DMS 273 treated with DMSO at 0.1 percent for 48 hours (cell line): ENCODE results near the gene ABCC11.
"Not testable (repeated sequence)": the region's sequence is repeated elsewhere in the genome, so short reads cannot be mapped to it uniquely, and the experiment has no call there.

ENCODE experiments used
- DNase-seq: peaks from one replicate; lab custom pipeline; 2025; lab: John Stamatoyannopoulos, UW

ABCC11 gene

DNA sequence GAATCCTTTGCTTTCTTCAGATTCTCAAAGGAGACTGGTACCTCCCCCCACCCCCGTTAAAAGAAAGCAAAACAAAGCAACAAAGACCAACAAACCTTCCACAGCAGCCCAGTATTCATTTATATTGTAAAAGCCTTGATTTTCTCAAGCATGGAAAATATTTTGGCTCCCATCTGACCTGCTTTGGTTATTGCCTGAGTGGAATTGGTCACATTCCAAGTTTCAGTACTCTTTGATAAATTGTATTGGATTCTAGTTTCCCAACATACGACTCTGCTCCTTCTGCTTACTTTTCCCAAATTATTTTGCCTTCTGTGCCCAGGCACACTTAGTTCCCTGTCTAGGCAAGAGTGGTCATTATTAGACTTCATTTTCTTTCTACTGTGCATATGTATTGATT, 1.3 kb downstream of the ABCC11 start:
- no peak for DNase-seq

DNA sequence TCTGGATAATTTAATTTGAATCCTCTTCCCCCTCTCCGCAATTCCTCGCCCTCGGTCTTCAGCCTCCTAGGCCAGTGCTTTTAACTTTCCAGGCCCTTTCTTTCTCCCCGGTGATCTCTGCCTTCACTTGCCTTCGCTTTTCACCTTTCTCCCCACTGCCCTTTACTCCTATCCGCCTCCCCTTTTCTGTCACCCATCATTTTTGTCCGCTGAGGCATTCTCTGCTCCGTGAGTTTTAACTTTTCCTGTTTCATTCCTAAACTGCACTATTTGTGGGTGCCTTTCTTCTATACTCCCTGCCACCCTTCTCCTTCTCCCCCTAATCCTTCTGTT, 2.5 kb downstream of the ABCC11 start:
- DNase-seq: no peak

DNA sequence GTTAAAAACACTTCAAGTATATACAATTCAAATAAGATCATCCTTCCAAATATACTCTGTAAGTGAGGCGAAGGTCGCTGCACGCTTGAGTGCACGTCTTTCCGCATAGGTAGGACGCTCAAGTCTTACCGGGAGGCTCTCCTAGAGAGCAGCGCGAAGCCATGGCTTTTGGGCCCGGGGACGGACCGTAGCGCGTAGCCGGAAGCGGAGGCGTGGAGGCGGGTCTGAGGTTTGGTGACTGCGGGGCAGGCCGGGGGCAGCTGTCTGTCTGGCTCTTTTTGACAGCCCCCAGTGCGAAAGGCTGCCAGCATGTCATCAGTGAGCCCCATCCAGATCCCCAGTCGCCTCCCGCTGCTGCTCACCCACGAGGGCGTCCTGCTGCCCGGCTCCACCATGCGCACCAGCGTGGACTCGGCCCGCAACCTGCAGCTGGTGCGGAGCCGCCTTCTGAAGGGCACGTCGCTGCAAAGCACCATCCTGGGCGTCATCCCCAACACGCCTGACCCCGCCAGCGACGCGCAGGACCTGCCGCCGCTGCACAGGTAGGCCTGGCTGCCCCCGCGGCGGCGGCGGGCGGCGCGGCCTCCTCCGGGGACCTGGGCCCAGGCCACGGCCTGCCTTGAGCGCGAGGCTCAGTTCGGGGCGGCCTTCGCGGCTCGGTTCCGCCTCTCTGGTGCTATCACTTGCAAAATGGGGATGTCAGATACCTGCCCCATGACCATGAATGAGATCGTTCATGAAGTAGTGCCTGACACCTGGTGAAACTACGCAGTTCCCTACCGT, 3.1 kb downstream of the ABCC11 start, which contains the start of gene LONP2:
Gene LONP2, plus strand, starts transcription at position 221 of the 783 bp plus-strand sequence. Its CDS starts 89 bp downstream, at position 310.
- DNase-seq: peak; percentile 70

DNA sequence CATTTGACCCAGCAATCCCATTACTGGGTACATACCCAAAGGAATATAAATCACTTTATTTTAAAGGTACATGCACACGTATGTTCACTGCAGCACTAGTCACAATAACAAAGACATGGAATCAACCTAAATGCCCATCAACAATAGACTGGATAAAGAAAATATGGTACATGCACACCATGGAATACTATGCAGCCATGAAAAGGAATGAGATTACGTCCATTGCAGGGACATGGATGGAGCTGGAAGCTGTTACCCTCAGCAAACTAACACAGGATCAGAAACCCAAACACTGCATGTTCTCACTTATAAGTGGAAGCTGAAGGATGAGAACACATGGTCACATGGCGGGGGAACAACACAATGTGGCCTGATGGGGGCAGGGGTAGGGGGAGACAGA, 7.2 kb downstream of the ABCC11 start:
- DNase-seq: not testable (repeated sequence)

DNA sequence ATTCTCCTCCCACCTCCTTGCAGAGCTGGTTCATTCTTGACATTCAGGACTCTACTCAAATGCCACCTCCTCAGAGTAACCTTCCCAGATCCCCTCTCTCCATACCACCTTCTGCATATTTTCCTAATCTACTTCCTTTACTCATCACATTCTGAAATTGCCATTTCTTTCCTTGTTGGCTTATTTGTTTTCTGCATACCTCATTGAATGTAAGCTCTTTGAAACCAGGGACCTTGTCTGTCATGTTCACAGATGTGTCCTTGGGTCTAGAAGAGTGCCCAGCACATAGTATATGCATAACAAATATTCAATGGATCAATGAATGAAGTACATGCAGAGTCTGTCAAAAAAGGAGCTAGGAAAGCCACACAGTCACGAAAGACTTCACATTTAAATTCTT, 11.1 kb downstream of the ABCC11 start:
- DNase-seq: no peak

DNA sequence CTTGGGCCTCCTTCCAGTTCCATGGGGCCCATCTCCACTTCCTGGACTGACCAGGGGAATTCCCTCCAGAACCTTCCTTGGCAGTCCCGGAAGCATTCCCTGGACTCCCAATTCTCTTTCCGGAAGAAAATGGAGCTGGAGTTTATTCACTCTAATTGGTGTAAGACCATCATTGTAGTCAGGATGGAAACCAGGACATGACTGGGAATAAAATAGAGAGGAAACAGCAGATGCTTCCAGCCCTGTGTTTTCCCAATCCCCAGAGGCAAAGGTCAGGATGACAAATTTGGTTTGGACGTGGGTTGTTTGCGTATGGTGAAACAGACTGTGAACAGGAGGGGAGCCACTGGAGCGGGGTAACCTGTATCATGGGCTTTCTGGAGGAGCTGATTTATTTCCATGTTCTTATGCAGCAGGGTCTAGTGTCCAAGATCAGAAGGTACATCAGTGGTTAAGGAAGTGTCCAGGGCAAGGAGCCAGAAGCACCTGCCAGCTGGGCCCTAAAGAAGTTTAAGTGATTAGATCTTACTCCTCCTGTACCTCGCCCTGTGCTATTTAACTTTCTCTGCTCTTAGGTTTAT, 11.7 kb downstream of the ABCC11 start:
- no peak for DNase-seq

DNA sequence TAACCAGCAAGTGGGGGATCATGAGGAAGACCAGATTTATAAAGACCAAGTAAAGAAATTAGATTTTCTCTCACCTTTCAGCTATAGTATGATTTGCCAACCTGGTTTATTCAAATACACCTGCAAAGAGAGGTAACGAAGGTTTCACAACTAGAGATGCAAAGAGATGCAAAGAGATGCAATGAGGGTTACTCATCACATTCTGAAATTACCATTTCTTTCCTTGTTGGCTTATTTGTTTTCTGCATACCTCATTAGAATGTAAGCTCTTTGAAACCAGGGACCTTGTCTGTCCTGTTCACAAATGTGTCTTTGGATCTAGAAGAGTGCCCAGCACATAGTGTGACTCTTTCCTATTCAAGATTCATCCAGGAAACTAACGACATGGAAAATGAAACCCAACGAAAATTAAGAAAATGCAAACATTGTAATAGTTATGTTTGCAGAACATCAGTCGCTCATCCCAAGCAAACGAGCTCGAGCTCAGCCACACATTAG, 12.2 kb downstream of the ABCC11 start:
- no peak for DNase-seq

DNA sequence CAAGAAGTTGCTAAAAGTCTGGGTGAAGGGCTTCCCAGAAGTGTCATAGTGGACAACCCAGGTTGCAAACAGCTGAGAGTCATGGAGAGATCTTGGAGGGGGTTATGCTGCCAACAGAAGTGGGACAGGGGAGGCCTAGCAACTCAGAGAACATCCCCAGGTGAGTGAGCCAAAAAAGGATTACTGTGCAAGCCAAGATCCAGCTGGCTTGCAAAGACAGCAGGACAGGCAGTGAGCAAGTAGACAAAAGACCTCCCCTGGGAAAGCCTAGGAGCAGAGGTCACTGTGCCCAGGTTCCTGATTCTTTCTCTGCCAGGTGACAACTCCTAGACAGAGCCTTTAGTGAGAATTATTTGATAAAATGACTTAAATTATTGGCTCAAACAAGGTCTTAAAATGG, 12.7 kb downstream of the ABCC11 start:
- DNase-seq: no peak

DNA sequence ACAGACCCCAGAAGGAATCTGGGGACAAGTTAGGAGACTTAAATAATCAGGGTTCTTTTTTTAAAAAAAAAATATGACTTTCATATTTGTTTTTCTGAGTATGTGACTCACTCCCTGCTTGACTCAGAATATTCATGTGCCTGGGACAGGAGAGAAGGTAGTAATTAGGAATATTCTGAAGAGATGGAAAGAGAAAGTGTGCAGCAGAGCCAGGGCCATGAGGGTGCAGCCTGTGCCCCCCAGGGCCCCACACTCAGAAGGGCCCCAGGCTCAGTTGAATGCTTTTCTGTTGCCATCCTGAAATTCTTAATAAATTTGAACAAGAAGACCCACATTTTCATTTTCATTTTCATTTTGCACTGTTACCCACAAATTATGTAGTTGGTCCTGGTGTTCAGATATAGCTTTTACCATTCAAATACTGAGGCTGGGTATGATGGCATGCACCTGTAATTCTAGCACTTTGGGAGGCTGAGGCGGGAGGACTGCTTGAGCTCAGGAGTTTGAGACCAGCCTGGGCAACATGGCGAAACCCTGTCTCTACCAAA, 14.8 kb downstream of the ABCC11 start:
- no peak for DNase-seq

DNA sequence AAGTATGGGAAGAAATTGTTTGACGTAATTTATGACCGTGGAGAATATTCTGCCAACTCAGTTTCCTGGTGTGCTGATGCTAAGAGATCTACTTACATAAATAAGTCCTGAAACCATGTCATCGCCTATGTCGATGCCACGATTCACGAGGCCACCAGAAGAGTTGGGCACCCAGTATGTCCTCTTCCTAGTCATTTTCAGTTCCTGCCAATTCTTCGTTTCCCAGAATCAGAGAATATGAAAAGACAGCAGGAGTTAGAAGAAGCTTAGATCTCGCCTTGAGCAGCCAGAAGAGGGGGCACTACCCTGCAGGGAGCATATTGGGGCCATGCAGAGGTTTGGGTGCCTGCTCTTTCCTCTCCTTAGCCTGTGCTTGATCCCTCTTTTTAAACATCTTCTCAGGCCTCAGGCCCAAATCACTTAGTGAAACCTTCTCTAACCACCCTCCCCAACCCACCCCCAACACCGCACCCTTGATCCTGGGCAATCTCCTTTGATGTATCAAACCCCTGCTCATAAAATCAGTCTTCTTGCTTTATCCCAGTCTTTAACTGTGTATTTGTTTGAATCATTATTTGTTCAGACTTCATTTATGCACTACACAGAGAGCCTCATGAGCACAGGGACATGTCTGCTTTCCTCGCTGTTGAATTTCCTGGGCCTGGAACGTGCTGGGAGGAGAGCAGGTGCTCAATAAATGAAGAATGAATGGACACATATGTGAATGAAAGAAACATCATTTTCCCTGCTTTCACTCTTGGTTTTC, 15.4 kb downstream of the ABCC11 start:
- peak; percentile 12 for DNase-seq

DNA sequence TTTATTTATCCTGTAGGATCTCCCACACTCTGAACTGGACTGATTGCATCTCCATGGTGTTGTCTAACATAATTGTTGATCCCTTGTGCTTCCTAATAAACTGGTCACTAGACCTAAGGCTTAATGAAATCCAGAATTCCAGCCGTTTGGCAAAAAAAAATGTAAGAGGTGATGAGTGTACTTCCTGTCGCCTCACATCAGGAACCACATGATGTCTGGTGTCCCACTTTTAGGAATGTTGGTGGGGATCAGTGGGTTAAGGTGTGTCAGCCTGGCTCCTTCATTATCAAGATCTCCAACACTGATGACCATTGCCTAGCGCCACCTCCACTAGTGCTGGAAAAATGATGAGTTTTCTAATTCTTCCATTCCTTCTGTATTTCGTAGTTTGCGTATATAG, 21.9 kb downstream of the ABCC11 start:
- no peak for DNase-seq

DNA sequence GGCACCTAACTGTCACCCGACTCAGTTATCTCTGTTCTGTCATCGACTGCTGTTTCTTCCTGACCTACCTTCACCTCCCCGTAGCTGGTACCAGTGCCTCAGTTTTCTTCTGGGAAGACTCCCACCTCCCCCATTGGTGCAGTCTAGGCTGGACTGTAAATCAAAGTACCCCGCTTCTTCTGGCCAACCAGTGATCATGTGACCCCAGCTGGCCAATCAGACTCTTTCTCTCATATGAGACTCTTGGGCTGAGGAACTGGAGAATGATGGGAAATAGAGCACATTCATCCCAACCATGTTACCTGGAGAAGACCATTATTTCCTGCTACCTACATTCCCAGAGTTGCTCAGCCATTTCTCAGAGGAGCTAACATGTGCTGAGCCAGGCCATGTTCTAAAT, 23.8 kb downstream of the ABCC11 start:
- no peak for DNase-seq

DNA sequence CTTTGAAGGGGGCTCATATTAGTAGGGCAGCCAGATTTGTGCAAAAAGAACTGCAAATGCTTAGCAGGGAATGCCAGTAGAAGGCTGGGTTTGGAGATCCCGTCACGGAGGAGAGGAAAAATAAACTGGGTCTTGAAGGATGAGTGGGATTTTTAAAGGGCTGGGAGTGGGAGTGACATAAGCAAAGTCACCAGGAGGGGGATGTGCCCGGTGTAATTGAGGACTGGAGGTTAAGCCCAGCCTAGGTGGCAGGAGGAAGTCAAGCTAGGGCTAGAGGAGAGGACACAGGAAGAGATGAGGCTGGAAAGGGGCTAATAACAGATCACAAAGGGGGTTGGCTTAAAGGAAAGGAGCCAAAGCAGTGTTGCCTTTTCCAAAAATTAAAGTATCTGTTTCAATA, 26.4 kb downstream of the ABCC11 start:
- no peak for DNase-seq

DNA sequence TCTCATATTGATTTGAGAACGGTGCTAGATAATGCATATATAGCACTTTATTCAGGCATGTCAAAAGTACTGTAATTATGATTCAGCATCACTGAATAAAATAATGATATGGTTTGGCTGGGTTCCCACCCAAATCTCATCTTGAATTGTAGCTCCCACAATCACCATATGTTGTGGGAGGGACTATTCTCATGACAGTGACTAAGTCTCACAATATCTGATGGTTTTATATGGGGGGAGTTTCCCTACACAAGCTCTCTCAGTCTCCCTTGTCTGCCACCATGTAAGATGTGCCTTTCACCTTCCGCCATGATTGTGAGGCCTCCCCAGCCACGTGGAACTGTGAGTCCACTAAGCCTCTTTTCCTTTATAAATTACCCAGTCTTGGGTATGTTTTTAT, 28.9 kb downstream of the ABCC11 start:
- no peak for DNase-seq

DNA sequence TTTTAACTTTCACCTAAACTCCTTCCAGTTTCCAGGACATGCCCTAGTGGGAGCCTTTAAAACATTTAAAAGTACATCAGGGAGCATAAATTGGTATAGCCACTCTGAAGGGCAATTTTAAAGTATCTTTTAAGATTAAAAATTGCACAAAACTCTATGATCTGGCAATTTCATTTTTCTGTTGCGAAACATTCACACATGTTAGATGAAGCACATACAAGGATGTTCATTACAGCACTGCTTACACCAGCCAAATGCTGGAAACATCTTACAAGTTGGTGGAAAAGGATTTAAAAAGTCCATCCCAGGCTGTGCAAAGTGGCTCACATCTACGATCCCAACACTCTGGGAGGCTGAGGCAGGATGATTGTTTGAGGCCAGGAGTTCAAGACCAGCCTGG, 29.6 kb downstream of the ABCC11 start:
- DNase-seq: no peak

DNA sequence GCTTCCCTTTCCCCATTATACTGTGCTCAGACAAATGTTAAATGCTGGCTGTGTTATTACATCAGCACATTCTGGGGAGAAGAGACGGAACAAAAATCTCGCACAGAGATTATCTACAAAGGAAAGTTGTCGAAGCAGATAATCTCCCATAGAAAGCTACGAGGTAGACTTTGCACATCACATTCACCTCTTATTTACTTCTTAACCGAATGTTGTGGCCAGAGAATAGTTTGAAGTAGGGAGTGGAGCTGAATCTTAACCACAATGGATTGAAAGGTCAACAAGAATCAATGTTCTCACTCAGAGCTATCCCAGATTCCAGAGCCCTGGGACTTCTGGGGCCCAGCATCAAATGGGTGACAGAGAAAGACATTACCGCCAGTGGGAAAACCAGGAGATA, 31.6 kb downstream of the ABCC11 start:
- DNase-seq: no peak

DNA sequence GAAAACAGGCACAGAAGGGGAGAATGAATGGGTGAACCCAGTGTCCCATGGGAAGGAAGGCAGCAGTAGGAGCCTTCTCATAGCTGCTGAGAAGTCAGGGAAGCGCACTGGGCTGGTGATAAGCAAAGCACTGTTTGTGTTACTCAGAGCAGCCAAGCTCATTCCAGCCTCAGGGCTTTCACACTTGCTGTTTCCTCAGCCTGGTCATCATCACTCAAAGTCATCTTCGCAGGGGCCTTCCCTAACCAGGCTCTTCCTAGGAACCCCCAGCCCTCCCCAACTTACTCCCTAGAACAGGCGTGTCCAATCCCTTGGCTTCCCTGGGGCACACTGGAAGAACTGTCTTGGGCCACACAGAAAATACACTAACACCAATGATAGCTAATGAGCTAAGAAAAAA, 35.3 kb downstream of the ABCC11 start:
- DNase-seq: no peak

DNA sequence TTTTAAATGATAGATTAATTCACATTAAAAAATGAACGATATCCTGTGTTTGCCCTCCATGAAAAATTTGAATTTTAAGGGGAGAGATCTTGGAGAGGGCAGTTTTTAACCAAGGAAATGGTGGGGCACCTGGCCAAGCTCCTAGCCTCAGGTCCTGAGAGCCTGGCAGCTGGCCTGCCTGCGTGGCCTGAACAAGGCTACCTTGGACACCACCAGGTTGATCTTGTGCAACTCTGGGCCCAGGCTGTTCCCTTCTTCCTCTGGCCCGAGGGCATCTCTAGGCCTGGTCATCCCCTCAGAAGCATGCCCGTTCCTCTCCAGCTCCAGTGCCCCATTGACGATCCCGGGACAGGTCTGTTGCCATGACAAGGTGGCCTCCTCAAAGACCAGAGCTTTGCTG, 36.6 kb downstream of the ABCC11 start:
- DNase-seq: no peak

DNA sequence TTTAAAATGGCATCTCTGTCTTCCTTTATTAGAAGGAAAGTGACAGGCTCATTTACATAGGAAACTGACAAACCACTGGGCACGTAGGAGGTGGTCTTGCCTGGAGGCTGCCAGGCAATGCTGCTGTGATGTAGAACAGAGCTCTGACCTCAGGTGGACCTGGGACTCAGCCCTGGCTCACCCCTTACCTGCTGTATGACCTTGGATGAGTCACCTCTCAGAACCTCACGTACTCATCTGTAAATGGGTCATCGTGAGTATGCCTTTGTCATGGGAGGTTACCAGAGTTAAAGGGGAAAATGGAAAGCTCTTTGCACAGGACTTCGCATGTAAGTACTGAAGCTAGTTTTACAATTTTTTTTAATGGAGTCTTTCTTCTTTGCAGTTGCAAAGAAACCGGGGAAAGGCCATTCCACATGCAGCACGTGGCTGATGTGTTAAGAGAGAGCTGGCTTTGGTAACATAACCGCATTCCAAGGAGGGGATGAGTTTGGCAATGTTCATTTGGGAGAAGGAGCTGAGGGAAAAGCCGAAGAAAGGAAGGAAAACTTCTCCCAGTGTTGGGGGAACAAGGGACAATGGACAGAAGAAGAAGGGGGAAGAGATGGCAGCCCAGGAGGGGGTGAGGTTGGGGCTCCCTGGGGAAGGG, 40.6 kb downstream of the ABCC11 start:
- DNase-seq: no peak

DNA sequence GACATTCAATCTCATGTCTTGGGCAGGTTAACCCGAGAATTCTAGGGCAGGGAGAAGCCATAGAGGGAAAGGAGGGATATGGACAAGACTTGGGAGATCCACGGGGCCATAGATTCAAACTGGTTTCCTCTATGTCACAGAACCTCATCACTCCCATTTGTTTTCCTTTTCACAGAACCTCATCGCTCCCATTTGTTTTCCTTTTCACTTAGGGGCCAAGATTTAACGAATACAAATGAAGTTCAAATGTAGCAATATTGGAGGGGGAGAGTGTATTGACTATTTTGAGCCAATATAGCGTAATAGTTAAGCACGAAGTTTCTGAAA, 42.6 kb downstream of the ABCC11 start:
- no peak for DNase-seq

DNA sequence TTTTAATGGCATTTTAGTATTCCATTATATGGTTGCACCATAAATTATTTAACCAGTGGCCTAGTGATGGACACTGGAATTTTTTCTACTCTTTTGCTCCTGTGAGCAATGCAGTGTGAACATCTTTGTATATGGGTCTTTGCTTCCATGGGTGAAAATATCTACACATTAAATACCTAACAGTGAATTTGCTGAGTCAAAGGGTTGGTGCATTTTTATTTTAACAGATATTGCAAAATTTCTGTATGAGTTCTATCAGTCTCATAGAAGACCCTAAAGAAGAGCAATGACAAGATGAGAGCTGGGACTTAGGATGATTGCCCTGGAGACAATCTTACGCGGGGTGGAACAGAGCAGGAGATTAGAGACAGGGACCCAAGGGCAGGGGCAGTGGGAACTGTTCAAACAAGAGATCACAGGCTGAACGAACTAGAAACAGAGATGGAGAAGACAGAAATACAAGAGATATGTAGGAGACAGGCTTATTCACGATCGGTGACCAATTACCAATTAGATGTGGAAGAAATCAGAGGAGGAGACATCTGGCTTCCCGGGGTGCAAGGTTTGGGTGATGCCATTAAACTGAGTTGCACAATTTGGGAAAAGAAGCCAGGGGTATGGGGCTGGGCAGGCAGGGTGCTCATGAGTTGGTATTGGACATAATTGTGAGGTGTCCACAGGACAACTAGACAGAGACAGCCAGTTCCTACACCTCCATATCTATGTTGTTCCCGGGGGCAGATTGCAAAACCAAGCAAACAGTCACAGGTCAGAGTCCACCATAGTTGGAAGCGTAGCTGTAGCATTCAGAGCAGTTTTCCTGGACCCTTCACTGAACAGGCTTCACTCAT, 43.1 kb downstream of the ABCC11 start:
- no peak for DNase-seq
